Fibroblast of pulmonary artery (primary cell): ENCODE results near the gene USP16.
A peak's percentile ranks its signal among the peaks of the same experiment; 100 is the strongest.

Source experiments
- DNase-seq: peaks from one replicate; pipeline ENCODE4 v3.0.0-alpha.2; 2010; ENCODE audit warnings: low read depth
- H3K4me3 ChIP-seq: replicated peaks from 2 replicates; pipeline ENCODE4 v1.5.1; 2011; ENCODE audit warnings: low read depth, mild to moderate bottlenecking, control low read depth, low read length, moderate library complexity
- TF ChIP-seq, protein P1 (sequence below): IDR thresholded peaks from 2 replicates; pipeline ENCODE4 v1.5.1; 2011; ENCODE audit warnings: mild to moderate bottlenecking, control low read depth, low read length, inconsistent platforms; ENCODE audit errors: missing control alignments

The USP16 gene

GRCh38 chr21:29055080-29055479, 30.6 kb downstream of the USP16 start:
- no peak overlapping the region for H3K4me3 ChIP-seq
- no peak for DNase-seq
- TF ChIP-seq, protein P1, sequence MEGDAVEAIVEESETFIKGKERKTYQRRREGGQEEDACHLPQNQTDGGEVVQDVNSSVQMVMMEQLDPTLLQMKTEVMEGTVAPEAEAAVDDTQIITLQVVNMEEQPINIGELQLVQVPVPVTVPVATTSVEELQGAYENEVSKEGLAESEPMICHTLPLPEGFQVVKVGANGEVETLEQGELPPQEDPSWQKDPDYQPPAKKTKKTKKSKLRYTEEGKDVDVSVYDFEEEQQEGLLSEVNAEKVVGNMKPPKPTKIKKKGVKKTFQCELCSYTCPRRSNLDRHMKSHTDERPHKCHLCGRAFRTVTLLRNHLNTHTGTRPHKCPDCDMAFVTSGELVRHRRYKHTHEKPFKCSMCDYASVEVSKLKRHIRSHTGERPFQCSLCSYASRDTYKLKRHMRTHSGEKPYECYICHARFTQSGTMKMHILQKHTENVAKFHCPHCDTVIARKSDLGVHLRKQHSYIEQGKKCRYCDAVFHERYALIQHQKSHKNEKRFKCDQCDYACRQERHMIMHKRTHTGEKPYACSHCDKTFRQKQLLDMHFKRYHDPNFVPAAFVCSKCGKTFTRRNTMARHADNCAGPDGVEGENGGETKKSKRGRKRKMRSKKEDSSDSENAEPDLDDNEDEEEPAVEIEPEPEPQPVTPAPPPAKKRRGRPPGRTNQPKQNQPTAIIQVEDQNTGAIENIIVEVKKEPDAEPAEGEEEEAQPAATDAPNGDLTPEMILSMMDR, result no peak

DNA sequence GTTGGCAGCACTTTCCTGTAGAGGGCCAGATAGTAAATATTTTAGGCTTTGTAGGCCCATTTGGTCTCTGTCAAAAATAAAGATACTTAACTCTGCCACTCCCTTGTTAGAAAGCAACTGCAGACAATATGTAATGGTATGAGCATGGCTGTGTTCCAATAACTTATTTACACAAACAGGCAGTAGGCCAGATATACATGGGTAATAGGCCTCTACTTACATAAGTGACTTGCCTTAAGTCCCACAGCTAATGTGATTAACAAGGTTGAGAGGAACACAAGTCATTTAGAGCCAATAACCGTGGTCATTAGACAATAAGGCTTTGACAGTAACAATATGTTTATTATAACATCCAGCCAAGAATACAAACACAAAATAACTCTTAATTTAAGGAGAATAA, 31.5 kb downstream of the USP16 start:
- DNase-seq, result no peak
- TF ChIP-seq, protein P1, result no peak
- H3K4me3 ChIP-seq, result no peak overlapping the region

DNA sequence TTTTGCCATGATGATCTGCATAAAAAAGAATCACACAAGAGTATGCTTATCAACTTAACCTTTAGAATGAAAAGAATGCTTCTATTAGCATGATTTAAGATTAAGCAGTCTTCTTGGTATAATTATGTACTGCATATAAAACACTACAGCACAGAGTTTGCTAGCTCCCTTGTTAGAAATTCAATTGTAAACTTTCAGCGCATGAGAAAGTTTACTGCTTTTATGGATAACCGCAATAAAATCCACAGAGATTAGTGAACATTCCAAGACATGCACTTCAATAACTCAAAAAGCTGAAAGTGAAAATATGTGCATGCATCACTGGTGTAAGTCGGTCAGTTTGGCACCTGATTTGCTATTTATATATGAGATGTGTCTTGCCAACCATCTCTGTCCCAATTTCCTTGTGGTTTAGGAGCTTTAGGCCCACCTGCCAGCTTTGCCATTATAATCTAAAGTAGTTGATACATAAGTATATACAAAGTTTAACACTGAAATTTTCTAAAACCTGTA, 32.1 kb downstream of the USP16 start:
- H3K4me3 ChIP-seq, result no peak overlapping the region
- no peak for DNase-seq
- TF ChIP-seq, protein P1, result no peak

DNA sequence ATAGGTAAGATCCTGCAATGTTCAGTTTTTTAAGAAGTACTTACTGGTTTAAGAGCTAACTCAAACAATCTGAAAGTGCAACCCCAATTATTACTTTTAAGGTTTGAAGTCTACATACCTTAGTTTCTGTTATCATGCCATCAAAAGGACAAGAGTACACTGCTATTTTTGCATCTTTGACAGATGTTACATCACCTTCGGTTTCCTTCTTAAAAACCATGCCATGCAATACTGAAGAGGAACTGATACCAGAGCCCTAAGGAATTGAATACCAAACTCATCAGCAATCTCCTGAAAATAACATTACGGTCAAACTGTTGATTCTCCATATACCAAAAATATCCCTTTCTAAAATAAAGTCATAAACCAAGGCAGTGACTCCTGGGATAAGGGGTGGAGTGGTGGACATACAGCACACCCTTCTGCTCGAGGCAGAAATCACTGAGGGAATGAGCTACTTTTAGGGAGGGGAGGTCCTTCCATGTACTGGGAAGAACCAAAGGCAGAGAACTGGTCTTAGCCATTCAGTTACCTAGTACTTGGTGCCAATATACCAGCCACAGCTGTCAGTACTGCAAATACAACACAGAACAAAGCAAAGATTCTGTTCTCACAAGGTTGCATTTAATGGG, 40.5 kb downstream of the USP16 start:
- no peak overlapping the region for H3K4me3 ChIP-seq
- no peak for DNase-seq
- TF ChIP-seq, protein P1, result no peak

DNA sequence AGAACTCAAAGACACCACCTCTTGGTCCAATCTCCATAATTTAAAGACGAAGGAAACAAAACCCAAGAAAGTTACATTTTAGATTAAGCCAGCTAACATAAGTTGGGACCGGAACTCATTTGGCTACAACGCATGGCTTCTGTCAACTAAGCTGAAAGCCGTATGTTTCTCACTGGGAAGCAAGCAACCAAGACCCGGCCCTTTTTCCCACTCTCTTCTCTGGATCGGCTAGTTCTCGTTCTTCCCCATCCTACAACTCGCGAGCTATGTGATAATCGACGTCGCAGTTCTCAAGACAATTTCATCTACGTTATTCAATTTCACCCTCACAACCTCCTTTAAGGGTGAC, 48.4 kb downstream of the USP16 start:
- peak; percentile 49 for DNase-seq
- TF ChIP-seq, protein P1, result no peak
- H3K4me3 ChIP-seq, result peak overlapping the region; percentile 86

- H3K4me3 ChIP-seq, result peak within 1 kb of the TSS; percentile 86
- DNase-seq, result peak; percentile 100
Observed at GRCh38 chr21:29073222-29074006, 48.9 kb downstream of the USP16 start, which contains the start of gene CCT8. TSS of gene CCT8 (minus strand) at chr21:29073648. CDS start at chr21:29073590, 58 bp downstream.

More at GRCh38 chr21:29073222-29074006, 48.9 kb downstream of the USP16 start, which contains the start of gene CCT8:
- TF ChIP-seq, protein P1, result no peak
